K562 (cell line): ENCODE measurements around the gene TRIM4. TPM values are rescaled to one million over a fixed set of nuclear protein-coding genes. Genes with fewer than 3 reads are reported as not detected.

ENCODE experiments used
- ARID4B ChIP-seq: sonication (generic); formaldehyde crosslinking; IDR thresholded peaks from 2 replicates; pipeline ENCODE4 v1.8.0; 2022; ENCODE audit warnings: mild to moderate bottlenecking, missing genetic modification reagents
- CHCHD3 ChIP-seq: fragments of 250-450 bp; sonication (Bioruptor Pico); IDR thresholded peaks from 2 replicates; pipeline ENCODE4 v2.1.2; 2022; ENCODE audit warnings: mild to moderate bottlenecking
- CTCFL ChIP-seq: IDR thresholded peaks from 2 replicates; pipeline ENCODE4 v1.6.1; 2011; ENCODE audit warnings: borderline replicate concordance, low read depth, mild to moderate bottlenecking, moderate library complexity, low read length; ENCODE audit not compliant: insufficient read depth, poor library complexity, severe bottlenecking
- ELF1 ChIP-seq: fragments of 200-800 bp; sonication (Bioruptor generic); IDR thresholded peaks from 2 replicates; pipeline ENCODE4 v1.6.1; 2016; ENCODE audit warnings: missing genetic modification characterization, missing compliant biosample characterization
- ELF4 ChIP-seq: fragments of 450-650 bp; formaldehyde crosslinking; IDR thresholded peaks from 2 replicates; pipeline ENCODE4 v1.4.0; 2022; ENCODE audit warnings: missing genetic modification characterization
- FIP1L1 ChIP-seq: fragments of 200-400 bp; formaldehyde crosslinking; IDR thresholded peaks from 2 replicates; pipeline ENCODE4 v1.6.1; 2018; ENCODE audit warnings: mild to moderate bottlenecking, low read depth, low read length; ENCODE audit not compliant: poor library complexity, severe bottlenecking
- FOSL1 ChIP-seq: fragments of 200-800 bp; sonication (Bioruptor generic); conservative IDR thresholded peaks from 2 replicates; pipeline ENCODE4 v1.6.1; 2016; ENCODE audit warnings: missing genetic modification characterization, missing compliant biosample characterization
- LCOR ChIP-seq: sonication (generic); formaldehyde crosslinking; IDR thresholded peaks from 2 replicates; pipeline ENCODE4 v1.8.0; 2022; ENCODE audit warnings: mild to moderate bottlenecking, missing genetic modification reagents
- NFE2L1 ChIP-seq: fragments of 450-650 bp; IDR thresholded peaks from 2 replicates; pipeline ENCODE4 v1.6.1; 2016; ENCODE audit warnings: missing genetic modification characterization, low read depth, mild to moderate bottlenecking, missing compliant biosample characterization, moderate library complexity, borderline replicate concordance
- NR2F6 ChIP-seq: fragments of 450-650 bp; formaldehyde crosslinking; IDR thresholded peaks from 2 replicates; pipeline ENCODE4 v1.4.0; 2020; ENCODE audit warnings: mild to moderate bottlenecking
- POU5F1 ChIP-seq: fragments of 150-350 bp; IDR thresholded peaks from 2 replicates; pipeline ENCODE4 v1.6.1; 2014; ENCODE audit warnings: borderline replicate concordance, low read length, low read depth, mild to moderate bottlenecking; ENCODE audit not compliant: partially characterized antibody
- TEAD1 ChIP-seq, 2 experiments: fragments of 450-650 bp in 1 of 2; sonication (generic) in 1 of 2; formaldehyde crosslinking; IDR thresholded peaks; 2 replicates each; pipeline versions ENCODE4 v1.4.0 to v1.8.0; 2020 to 2022; ENCODE audit warnings: mild to moderate bottlenecking in 2 of 2, missing genetic modification reagents in 1 of 2
- ZBED1 ChIP-seq: IDR thresholded peaks from 2 replicates; pipeline ENCODE4 v1.6.1; 2014
- ZC3H8 ChIP-seq: fragments of 450-650 bp; IDR thresholded peaks from 2 replicates; pipeline ENCODE4 v1.6.1; 2017
- ZNF133 ChIP-seq: fragments of 250-450 bp; sonication (Bioruptor Pico); IDR thresholded peaks from 2 replicates; pipeline ENCODE4 v1.4.0; 2020; ENCODE audit warnings: mild to moderate bottlenecking
- ZNF77 ChIP-seq: fragments of 250-450 bp; sonication (Bioruptor Pico); IDR thresholded peaks from 2 replicates; pipeline ENCODE4 v1.5.0; 2020
- polyA plus RNA-seq, 8 experiments: library from polyadenylated mRNA; depleted of rRNA in 4 of 8; stranded (reverse) in 5 of 8; unstranded in 3 of 8; fragments of >200 nt; fragmentation: Nextera tagmentation in 2 of 8; fragmentation: Illumina TruSeq in 1 of 8; extraction: Ambion mirVana in 2 of 8; extraction: Trizol in 1 of 8; gene quantifications; 2 replicates each; pipeline versions ENCODE4 v1.2.1 to v1.2.3, GENCODE V29; 2011 to 2014; ENCODE audit warnings: inconsistent platforms in 1 of 8, missing spikeins in 1 of 8
- total RNA-seq, 7 experiments: library from RNA; depleted of rRNA in 6 of 7; stranded (reverse); fragments of >200 nt in 6 of 7; fragmentation: Illumina TruSeq in 2 of 7; extraction: Trizol in 2 of 7; gene quantifications; 2 replicates each; pipeline versions ENCODE4 v1.2.1 to v1.2.3, GENCODE V29; 2011 to 2021; ENCODE audit warnings: low replicate concordance in 1 of 7
- TF ChIP-seq, protein P1 (sequence below): fragments of 250-450 bp; sonication (Bioruptor Pico); IDR thresholded peaks from 2 replicates; pipeline ENCODE4 v1.5.0; 2021
- TF ChIP-seq, protein P2 (sequence below): fragments of 450-650 bp; IDR thresholded peaks from 2 replicates; pipeline ENCODE4 v1.6.1; 2014; ENCODE audit warnings: low read depth, mild to moderate bottlenecking, moderate library complexity, borderline replicate concordance

Gene TRIM4
- total and polyA plus RNA-seq, 9 of the 15 experiments (the other 6 are each of a cell fraction or from before 2014, with no cell fraction given): 6.2 to 28.3 (median 22.4) TPM

- TF ChIP-seq ARID4B (CRISPR knock-in tag) (peak; percentile 62; the same call in 1 of the 2 replicates), POU5F1 (no peak), ZNF133 (CRISPR knock-in tag) (no peak), ELF4 (CRISPR knock-in tag) (0 out of 2 replicates have a peak, but pooled peaks have one; percentile 36), FIP1L1 (peak; percentile 59), CTCFL (no peak), CHCHD3 (CRISPR knock-in tag) (no peak), ZBED1 (no peak), FOSL1 (tag) (peak; percentile 52), ELF1 (tag) (peak; percentile 94), TEAD1 (CRISPR knock-in tag; IDR thresholded peaks at IDR 0.05) (peak in 1 of 2 experiments; percentile 76; a peak in 1 of 4 replicates), ZNF77 (CRISPR knock-in tag) (no peak), ZC3H8 (no peak), NFE2L1 (tag) (no peak), LCOR (CRISPR knock-in tag) (peak; percentile 79), NR2F6 (no peak)
- TF ChIP-seq, protein P1, sequence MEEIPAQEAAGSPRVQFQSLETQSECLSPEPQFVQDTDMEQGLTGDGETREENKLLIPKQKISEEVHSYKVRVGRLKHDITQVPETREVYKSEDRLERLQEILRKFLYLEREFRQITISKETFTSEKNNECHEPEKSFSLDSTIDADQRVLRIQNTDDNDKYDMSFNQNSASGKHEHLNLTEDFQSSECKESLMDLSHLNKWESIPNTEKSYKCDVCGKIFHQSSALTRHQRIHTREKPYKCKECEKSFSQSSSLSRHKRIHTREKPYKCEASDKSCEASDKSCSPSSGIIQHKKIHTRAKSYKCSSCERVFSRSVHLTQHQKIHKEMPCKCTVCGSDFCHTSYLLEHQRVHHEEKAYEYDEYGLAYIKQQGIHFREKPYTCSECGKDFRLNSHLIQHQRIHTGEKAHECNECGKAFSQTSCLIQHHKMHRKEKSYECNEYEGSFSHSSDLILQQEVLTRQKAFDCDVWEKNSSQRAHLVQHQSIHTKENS (CRISPR knock-in tag): no peak
- TF ChIP-seq, protein P2, sequence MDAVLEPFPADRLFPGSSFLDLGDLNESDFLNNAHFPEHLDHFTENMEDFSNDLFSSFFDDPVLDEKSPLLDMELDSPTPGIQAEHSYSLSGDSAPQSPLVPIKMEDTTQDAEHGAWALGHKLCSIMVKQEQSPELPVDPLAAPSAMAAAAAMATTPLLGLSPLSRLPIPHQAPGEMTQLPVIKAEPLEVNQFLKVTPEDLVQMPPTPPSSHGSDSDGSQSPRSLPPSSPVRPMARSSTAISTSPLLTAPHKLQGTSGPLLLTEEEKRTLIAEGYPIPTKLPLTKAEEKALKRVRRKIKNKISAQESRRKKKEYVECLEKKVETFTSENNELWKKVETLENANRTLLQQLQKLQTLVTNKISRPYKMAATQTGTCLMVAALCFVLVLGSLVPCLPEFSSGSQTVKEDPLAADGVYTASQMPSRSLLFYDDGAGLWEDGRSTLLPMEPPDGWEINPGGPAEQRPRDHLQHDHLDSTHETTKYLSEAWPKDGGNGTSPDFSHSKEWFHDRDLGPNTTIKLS: peak; percentile 73; the same call in 1 of the 2 replicates
Observed at GRCh38 chr7:99918959-99919813, at the start of gene TRIM4 (continued).
